HEK293 (cell line): ENCODE results near the gene TMX3.

ENCODE experiments used
- CTCF ChIA-PET: fragments of 350-600 bp; formaldehyde crosslinking; extraction: SDS; loops from one replicate; lab custom pipeline; 2021; ENCODE audit warnings: antibody characterized with exemption; lab: Yijun Ruan, JAX
- POLR2A ChIA-PET: fragments of 300-600 bp; formaldehyde crosslinking; extraction: SDS; loops from one replicate; lab custom pipeline; 2020; ENCODE audit warnings: antibody characterized with exemption, inconsistent platforms; lab: Yijun Ruan, JAX
- H3K27ac ChIP-seq: fragments of 200-500 bp; sonication (Bioruptor generic); 2 replicates; pipeline ENCODE4 v1.5.1; 2014; ENCODE audit warnings: low read depth, low read length, control low read depth, inconsistent platforms; ENCODE audit errors: extremely low read depth
- H3K36me3 ChIP-seq, 2 experiments: fragments of 200-500 bp in 1 of 2; sonication (Bioruptor generic) in 1 of 2; 1 replicate in 1 of 2; 2 replicates in 1 of 2; pipeline ENCODE4 v1.5.1; 2014 to 2017; ENCODE audit warnings: inconsistent platforms in 2 of 2, low read length in 2 of 2; ENCODE audit not compliant: control insufficient read depth in 2 of 2, insufficient read depth in 1 of 2
- H3K4me1 ChIP-seq: fragments of 200-500 bp; sonication (Bioruptor generic); 2 replicates; pipeline ENCODE4 v1.5.1; 2014; ENCODE audit warnings: mild to moderate bottlenecking, low read length, inconsistent platforms; ENCODE audit not compliant: control insufficient read depth, insufficient read depth
- H3K4me3 ChIP-seq: 2 replicates; pipeline ENCODE4 v1.5.1; 2011; ENCODE audit warnings: low read depth, mild to moderate bottlenecking, control low read depth, low read length, moderate library complexity
- H3K9me3 ChIP-seq: fragments of 200-500 bp; sonication (Bioruptor generic); 2 replicates; pipeline ENCODE4 v1.5.1; 2014; ENCODE audit warnings: low read depth, low read length, inconsistent platforms; ENCODE audit not compliant: control insufficient read depth, insufficient read depth
- AEBP2 ChIP-seq: fragments of 450-650 bp; formaldehyde crosslinking; IDR thresholded peaks from 2 replicates; pipeline ENCODE4 v1.5.1; 2016; ENCODE audit warnings: missing biosample characterization, missing genetic modification characterization, borderline replicate concordance
- ATF2 ChIP-seq: fragments of 450-650 bp; formaldehyde crosslinking; IDR thresholded peaks from 2 replicates; pipeline ENCODE4 v1.5.1; 2016; ENCODE audit warnings: missing biosample characterization, missing genetic modification characterization, low read depth
- BCL11B ChIP-seq: fragments of 450-650 bp; formaldehyde crosslinking; IDR thresholded peaks from 2 replicates; pipeline ENCODE4 v1.5.1; 2016; ENCODE audit warnings: low read depth, missing biosample characterization, missing genetic modification characterization
- FEZF1 ChIP-seq: fragments of 450-650 bp; formaldehyde crosslinking; IDR thresholded peaks from 2 replicates; pipeline ENCODE4 v1.5.1; 2016; ENCODE audit warnings: missing biosample characterization, missing genetic modification characterization
- IKZF3 ChIP-seq: fragments of 450-650 bp; IDR thresholded peaks from 2 replicates; pipeline ENCODE4 v1.5.0; 2018; ENCODE audit warnings: missing biosample characterization, mild to moderate bottlenecking, missing genetic modification characterization, moderate library complexity
- KLF16 ChIP-seq: fragments of 450-650 bp; formaldehyde crosslinking; IDR thresholded peaks from 2 replicates; pipeline ENCODE4 v1.5.1; 2017; ENCODE audit warnings: missing biosample characterization, missing genetic modification characterization
- KLF8 ChIP-seq: fragments of 450-650 bp; formaldehyde crosslinking; IDR thresholded peaks from 2 replicates; pipeline ENCODE4 v1.5.1; 2016; ENCODE audit warnings: missing biosample characterization, missing genetic modification characterization
- OVOL3 ChIP-seq: fragments of 450-650 bp; formaldehyde crosslinking; IDR thresholded peaks from 2 replicates; pipeline ENCODE4 v1.5.1; 2016; ENCODE audit warnings: missing biosample characterization, missing genetic modification characterization
- PRDM2 ChIP-seq: fragments of 450-650 bp; formaldehyde crosslinking; IDR thresholded peaks from 2 replicates; pipeline ENCODE4 v1.5.1; 2016; ENCODE audit warnings: missing biosample characterization, missing genetic modification characterization, borderline replicate concordance
- PRDM6 ChIP-seq: fragments of 450-650 bp; formaldehyde crosslinking; IDR thresholded peaks from 2 replicates; pipeline ENCODE4 v1.5.1; 2017; ENCODE audit warnings: missing biosample characterization, missing genetic modification characterization
- SALL2 ChIP-seq: fragments of 450-650 bp; formaldehyde crosslinking; IDR thresholded peaks from 2 replicates; pipeline ENCODE4 v1.5.0; 2017; ENCODE audit warnings: missing biosample characterization, mild to moderate bottlenecking, missing genetic modification characterization, borderline replicate concordance
- SP3 ChIP-seq: fragments of 450-650 bp; formaldehyde crosslinking; IDR thresholded peaks from 2 replicates; pipeline ENCODE4 v1.5.1; 2016; ENCODE audit warnings: missing biosample characterization, missing genetic modification characterization
- WT1 ChIP-seq: fragments of 450-650 bp; formaldehyde crosslinking; IDR thresholded peaks from 2 replicates; pipeline ENCODE4 v1.5.1; 2016; ENCODE audit warnings: missing biosample characterization, missing genetic modification characterization
- ZBTB21 ChIP-seq: fragments of 450-650 bp; formaldehyde crosslinking; IDR thresholded peaks from 2 replicates; pipeline ENCODE4 v1.5.1; 2017; ENCODE audit warnings: missing biosample characterization, missing genetic modification characterization
- ZBTB44 ChIP-seq: fragments of 450-650 bp; IDR thresholded peaks from 2 replicates; pipeline ENCODE4 v1.5.1; 2018; ENCODE audit warnings: missing biosample characterization, mild to moderate bottlenecking, missing genetic modification characterization
- ZNF366 ChIP-seq: fragments of 450-650 bp; formaldehyde crosslinking; conservative IDR thresholded peaks from 2 replicates; pipeline ENCODE4 v1.5.1; 2016; ENCODE audit warnings: missing biosample characterization, missing genetic modification characterization
- ZNF391 ChIP-seq: fragments of 450-650 bp; formaldehyde crosslinking; IDR thresholded peaks from 2 replicates; pipeline ENCODE4 v1.5.1; 2016; ENCODE audit warnings: low read depth, missing biosample characterization, missing genetic modification characterization, borderline replicate concordance
- ZNF416 ChIP-seq: fragments of 450-650 bp; formaldehyde crosslinking; IDR thresholded peaks from 2 replicates; pipeline ENCODE4 v1.5.1; 2016; ENCODE audit warnings: missing biosample characterization, missing genetic modification characterization
- ZNF544 ChIP-seq: fragments of 450-650 bp; formaldehyde crosslinking; IDR thresholded peaks from 2 replicates; pipeline ENCODE4 v1.5.0; 2017; ENCODE audit warnings: missing biosample characterization, missing genetic modification characterization
- ZNF580 ChIP-seq: fragments of 450-650 bp; formaldehyde crosslinking; IDR thresholded peaks from 2 replicates; pipeline ENCODE4 v1.5.1; 2016; ENCODE audit warnings: missing biosample characterization, missing genetic modification characterization
- ZNF843 ChIP-seq: fragments of 450-650 bp; formaldehyde crosslinking; IDR thresholded peaks from 2 replicates; pipeline ENCODE4 v1.5.1; 2016; ENCODE audit warnings: missing biosample characterization, missing genetic modification characterization

The TMX3 gene

GRCh38 chr18:68701353-68701752, 13.6 kb downstream of the TMX3 start (continued):
- TF ChIP-seq PRDM2 (tag by site-specific recombination) = no peak
- 0 out of 2 replicates have a peak, but pooled peaks have one; percentile 70 for TF ChIP-seq OVOL3 (tag by site-specific recombination)
- peak; percentile 71 for TF ChIP-seq FEZF1 (tag by site-specific recombination)
- 0 out of 2 replicates have a peak, but pooled peaks have one; percentile 59 for TF ChIP-seq ZNF580 (tag by site-specific recombination)
- no peak for TF ChIP-seq WT1
- TF ChIP-seq ZNF843 (tag by site-specific recombination) = peak; percentile 87
- no peak for TF ChIP-seq ZNF391 (tag by site-specific recombination)
- TF ChIP-seq ZBTB44 (tag by site-specific recombination) = 0 out of 2 replicates have a peak, but pooled peaks have one; percentile 41
- peak; percentile 71 for TF ChIP-seq KLF8 (tag by site-specific recombination)
- TF ChIP-seq KLF16 = peak; percentile 44; the same call in 1 of the 2 replicates

GRCh38 chr18:68699043-68699442, 15.9 kb downstream of the TMX3 start:
- Histone ChIP-seq H3K4me3 (no peak overlapping the region), H3K4me1 (no peaks in the 10 kb centered on the region), H3K36me3 (peaks cover 45 to 57% of the 10 kb centered on the region in 2 experiments), H3K27ac (no peak overlapping the region), H3K9me3 (no peaks in the 10 kb centered on the region; the same call in 1 of the 2 replicates)
- POLR2A ChIA-PET = no interaction called here
- CTCF ChIA-PET = interaction anchor here (0.6 to 0.7 kb wide), 2 partner anchors 18 to 473 kb away, joined by 3 read pairs; no protein-coding TSS in a partner anchor
- TF ChIP-seq BCL11B = peak; percentile 17; the same call in 1 of the 2 replicates
- TF ChIP-seq ATF2 (tag by site-specific recombination) = peak; percentile 55; the same call in 1 of the 2 replicates
- TF ChIP-seq SP3 (tag by site-specific recombination) = no peak
- no peak for TF ChIP-seq AEBP2
- peak; percentile 14; the same call in 1 of the 2 replicates for TF ChIP-seq WT1
- TF ChIP-seq PRDM6 (tag by site-specific recombination) = 0 out of 2 replicates have a peak, but pooled peaks have one; percentile 6
- TF ChIP-seq ZNF544 (tag by site-specific recombination) = no peak
- TF ChIP-seq ZNF416 (tag by site-specific recombination) = no peak
- TF ChIP-seq ZNF391 (tag by site-specific recombination) = no peak
- TF ChIP-seq ZNF366 = 0 out of 2 replicates have a peak, but pooled peaks have one; percentile 18
- peak; percentile 53; the same call in 1 of the 2 replicates for TF ChIP-seq IKZF3 (tag by site-specific recombination)
- TF ChIP-seq SALL2 (tag by site-specific recombination) = no peak
- TF ChIP-seq ZBTB21 = no peak
